ENCODE results near the gene CLUH. TPM values are rescaled to one million over a fixed set of nuclear protein-coding genes. Genes with fewer than 3 reads are reported as not detected.
"Not testable (repeated sequence)": the region's sequence is repeated elsewhere in the genome, so short reads cannot be mapped to it uniquely, and the experiment has no call there.

The CLUH gene
- total and polyA plus RNA-seq, 2 donors (not counting 3 experiments of a cell fraction or from before 2014, with no cell fraction given) = 33.8 to 80.7 TPM

DNA sequence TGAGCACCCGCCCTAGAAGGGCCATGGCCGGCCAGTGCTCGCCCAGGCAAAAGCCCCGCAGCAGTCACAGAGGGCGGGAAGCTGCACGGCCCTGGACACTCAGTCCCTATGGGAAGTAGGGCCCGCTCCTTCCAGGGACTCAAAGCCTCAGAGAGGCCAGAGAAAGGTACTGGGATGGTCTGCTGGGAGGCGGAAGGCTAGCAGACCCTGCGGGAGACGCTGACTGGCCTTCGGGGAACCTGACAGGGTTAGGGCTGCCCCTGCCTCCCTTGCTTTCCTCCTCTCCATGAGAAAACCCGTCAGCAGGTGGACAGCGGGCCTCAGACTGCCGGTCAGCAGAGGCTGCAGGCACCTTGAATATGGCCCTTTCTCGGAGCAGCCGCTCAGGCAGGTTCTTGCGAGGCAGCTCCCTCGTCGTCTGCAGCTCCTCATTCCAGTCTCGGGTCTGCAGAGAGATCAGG is 11.5 kb downstream of the CLUH start:
- dilution Hi-C loops (cut with MboI; ENCODE audit: extremely low pct_ligation_motif_present, low sequenced_read_pairs) = no loop called here
- H3K9me3 ChIP-seq (replicated peaks; ENCODE audit: control insufficient read depth, insufficient read depth, low read length) = no peaks in the 10 kb centered on the region
- H3K27me3 ChIP-seq (ENCODE audit: control insufficient read depth in 2 of 2, insufficient read depth in 2 of 2, low read length in 2 of 2) = no peaks in the 10 kb centered on the region
- H3K36me3 ChIP-seq (ENCODE audit: control insufficient read depth in 2 of 2, extremely low read depth in 1 of 2, insufficient read depth in 2 of 2, low read length in 2 of 2) = peaks cover 5 to 29% of the 10 kb centered on the region in 2 experiments
- no TSS peak for BruUV-seq (replicated peaks)
- no peaks in the 10 kb centered on the region for H3K9me1 ChIP-seq (replicated peaks; ENCODE audit: control insufficient read depth, extremely low read depth, insufficient read depth, low read length)
- no peaks in the 10 kb centered on the region for H3K4me1 ChIP-seq (ENCODE audit: control insufficient read depth, extremely low read depth, insufficient read depth, low read length)
- H4K20me1 ChIP-seq (replicated peaks; ENCODE audit: control insufficient read depth, extremely low read depth, insufficient read depth, low read length) = no peaks in the 10 kb centered on the region
- TF ChIP-seq MYC (IDR thresholded peaks at IDR 0.05; ENCODE audit: low read depth, low read length) = no peak
- no peak for TF ChIP-seq JUN (IDR thresholded peaks at IDR 0.05; ENCODE audit: borderline replicate concordance, insufficient read depth, insufficient read length, low read depth)
- TF ChIP-seq, protein P1, sequence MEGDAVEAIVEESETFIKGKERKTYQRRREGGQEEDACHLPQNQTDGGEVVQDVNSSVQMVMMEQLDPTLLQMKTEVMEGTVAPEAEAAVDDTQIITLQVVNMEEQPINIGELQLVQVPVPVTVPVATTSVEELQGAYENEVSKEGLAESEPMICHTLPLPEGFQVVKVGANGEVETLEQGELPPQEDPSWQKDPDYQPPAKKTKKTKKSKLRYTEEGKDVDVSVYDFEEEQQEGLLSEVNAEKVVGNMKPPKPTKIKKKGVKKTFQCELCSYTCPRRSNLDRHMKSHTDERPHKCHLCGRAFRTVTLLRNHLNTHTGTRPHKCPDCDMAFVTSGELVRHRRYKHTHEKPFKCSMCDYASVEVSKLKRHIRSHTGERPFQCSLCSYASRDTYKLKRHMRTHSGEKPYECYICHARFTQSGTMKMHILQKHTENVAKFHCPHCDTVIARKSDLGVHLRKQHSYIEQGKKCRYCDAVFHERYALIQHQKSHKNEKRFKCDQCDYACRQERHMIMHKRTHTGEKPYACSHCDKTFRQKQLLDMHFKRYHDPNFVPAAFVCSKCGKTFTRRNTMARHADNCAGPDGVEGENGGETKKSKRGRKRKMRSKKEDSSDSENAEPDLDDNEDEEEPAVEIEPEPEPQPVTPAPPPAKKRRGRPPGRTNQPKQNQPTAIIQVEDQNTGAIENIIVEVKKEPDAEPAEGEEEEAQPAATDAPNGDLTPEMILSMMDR (IDR thresholded peaks at IDR 0.05; ENCODE audit: extremely low read depth in 1 of 2, insufficient read depth in 1 of 2, low read depth in 1 of 2, low read length in 2 of 2) = no peak
- no peak for TF ChIP-seq GATA2 (IDR thresholded peaks at IDR 0.05; ENCODE audit: insufficient read depth, insufficient read length, low read depth, low read length)
- TF ChIP-seq POLR2AphosphoS5 (IDR thresholded peaks at IDR 0.05; ENCODE audit: insufficient read depth, low read depth, low read length) = no peak
- no peak for TF ChIP-seq FOS (IDR thresholded peaks at IDR 0.05; ENCODE audit: borderline replicate concordance, insufficient read depth, low read length)
- TF ChIP-seq, protein P2, sequence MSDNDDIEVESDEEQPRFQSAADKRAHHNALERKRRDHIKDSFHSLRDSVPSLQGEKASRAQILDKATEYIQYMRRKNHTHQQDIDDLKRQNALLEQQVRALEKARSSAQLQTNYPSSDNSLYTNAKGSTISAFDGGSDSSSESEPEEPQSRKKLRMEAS (IDR thresholded peaks at IDR 0.05; ENCODE audit: insufficient read depth, insufficient read length) = no peak
- TF ChIP-seq POLR2A (IDR thresholded peaks at IDR 0.05; ENCODE audit: low read depth, low read length) = no peak
- no peak for TF ChIP-seq EZH2 (IDR thresholded peaks at IDR 0.05; ENCODE audit: borderline replicate concordance, low read depth, low read length, severe bottlenecking)
- FAIRE-seq (no peak), DNase-seq (ENCODE audit: low read depth, low spot score) (no peak)
- peaks cover 7% of the 10 kb centered on the region for H3K79me2 ChIP-seq (ENCODE audit: control insufficient read depth, insufficient read depth, low read length)
- no peak overlapping the region for H3K4me2 ChIP-seq (ENCODE audit: insufficient read depth, low read length)
- H3K4me3 ChIP-seq (replicated peaks in 1 of 3; ENCODE audit: insufficient read depth in 1 of 3, low read depth in 1 of 3, low read length in 3 of 3) = no peak overlapping the region
- POLR2A ChIA-PET = no interaction called here
- H2AFZ ChIP-seq (ENCODE audit: low read depth, low read length) = no peak overlapping the region
- no peak overlapping the region for H3K27ac ChIP-seq (ENCODE audit: insufficient read depth, low read depth, low read length)
- H3K9ac ChIP-seq (replicated peaks; ENCODE audit: extremely low read depth, insufficient read depth, low read length) = no peak overlapping the region
- CTCF ChIA-PET = interaction anchor here (1.2 kb wide), 1 partner anchor 10 kb away, joined by 6 read pairs; no protein-coding TSS in a partner anchor
- intact Hi-C loops (cut with micrococcal nuclease) = no loop called here

DNA sequence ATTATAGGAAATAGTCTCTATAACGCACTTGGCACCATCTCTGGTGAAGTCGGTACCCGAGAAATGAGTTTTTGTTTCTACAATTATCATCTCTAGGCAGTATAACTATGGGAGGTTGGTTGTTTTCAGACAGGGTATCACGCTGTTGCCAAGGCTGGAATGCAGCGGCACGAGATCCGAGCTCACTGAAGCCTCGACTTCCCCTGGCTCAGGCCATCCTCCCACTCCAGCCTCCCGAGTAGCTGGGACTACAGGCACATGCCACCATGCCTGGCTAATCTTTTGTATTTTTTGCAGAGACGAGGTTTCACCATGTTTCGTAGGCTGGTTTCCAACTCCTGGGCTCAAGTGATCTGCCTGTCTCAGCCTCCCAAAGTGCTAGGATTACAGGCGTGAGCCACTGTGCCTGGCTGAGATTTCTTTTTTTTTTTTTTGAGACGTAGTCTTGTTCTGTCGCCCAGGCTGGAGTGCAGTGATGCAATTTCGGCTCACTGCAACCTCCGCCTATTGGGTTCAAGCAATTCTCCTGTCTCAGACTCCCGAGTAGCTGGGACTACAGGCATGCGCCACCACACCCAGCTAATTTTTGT is 12.3 kb downstream of the CLUH start:
- H4K20me1 ChIP-seq (replicated peaks; ENCODE audit: control insufficient read depth, extremely low read depth, insufficient read depth, low read length); CTCF ChIA-PET; H3K4me1 ChIP-seq (ENCODE audit: control insufficient read depth, extremely low read depth, insufficient read depth, low read length); FAIRE-seq; H3K9ac ChIP-seq (replicated peaks; ENCODE audit: extremely low read depth, insufficient read depth, low read length); H3K4me3 ChIP-seq (replicated peaks in 1 of 3; ENCODE audit: insufficient read depth in 1 of 3, low read depth in 1 of 3, low read length in 3 of 3); POLR2A ChIA-PET; H3K9me1 ChIP-seq (replicated peaks; ENCODE audit: control insufficient read depth, extremely low read depth, insufficient read depth, low read length); dilution Hi-C loops (cut with MboI; ENCODE audit: extremely low pct_ligation_motif_present, low sequenced_read_pairs); intact Hi-C loops (cut with micrococcal nuclease); H3K9me3 ChIP-seq (replicated peaks; ENCODE audit: control insufficient read depth, insufficient read depth, low read length); H2AFZ ChIP-seq (ENCODE audit: low read depth, low read length); H3K4me2 ChIP-seq (ENCODE audit: insufficient read depth, low read length); H3K79me2 ChIP-seq (ENCODE audit: control insufficient read depth, insufficient read depth, low read length); H3K27me3 ChIP-seq (ENCODE audit: control insufficient read depth in 2 of 2, insufficient read depth in 2 of 2, low read length in 2 of 2); H3K27ac ChIP-seq (ENCODE audit: insufficient read depth, low read depth, low read length); DNase-seq (ENCODE audit: low read depth, low spot score); BruUV-seq (replicated peaks): not testable (repeated sequence)
- H3K36me3 ChIP-seq (ENCODE audit: control insufficient read depth in 2 of 2, extremely low read depth in 1 of 2, insufficient read depth in 2 of 2, low read length in 2 of 2) = peaks cover 5 to 30% of the 10 kb centered on the region in 2 experiments
